ENCODE results near the gene CFAP58.
A peak's percentile ranks its signal among the peaks of the same experiment; 100 is the strongest.

CFAP58 gene

GRCh38 chr10:104321725-104322415 lies 31.8 kb upstream of the CFAP58 start:
- peak in 3 of 6 experiments; percentile 12 to 34 (median 18) for DNase-seq

- peak in 2 of 6 experiments; percentile 14 to 43 for DNase-seq
Observed at GRCh38 chr10:104322416-104322782, 31.2 kb upstream of the CFAP58 start.

GRCh38 chr10:104323085-104323484 lies 30.5 kb upstream of the CFAP58 start:
- no peak for DNase-seq

GRCh38 chr10:104323760-104324201 lies 29.9 kb upstream of the CFAP58 start:
- DNase-seq, result no peak

GRCh38 chr10:104324221-104324686 lies 29.4 kb upstream of the CFAP58 start:
- peak in 1 of 6 experiments; percentile 8 for DNase-seq

GRCh38 chr10:104324931-104325330 lies 28.7 kb upstream of the CFAP58 start:
- no peak for DNase-seq

GRCh38 chr10:104325436-104326435 lies 27.9 kb upstream of the CFAP58 start:
- no peak for DNase-seq

- no peak for DNase-seq
Observed at GRCh38 chr10:104326991-104327610, 26.5 kb upstream of the CFAP58 start.

- peak in 1 of 6 experiments; percentile 28 for DNase-seq
Observed at GRCh38 chr10:104327745-104328645, 25.6 kb upstream of the CFAP58 start.

GRCh38 chr10:104328646-104328895 lies 25.1 kb upstream of the CFAP58 start:
- DNase-seq, result no peak

- DNase-seq, result peak; percentile 59 to 84 (median 69)
Observed at GRCh38 chr10:104328896-104329710, 24.5 kb upstream of the CFAP58 start.

GRCh38 chr10:104329735-104330134 lies 23.9 kb upstream of the CFAP58 start:
- DNase-seq, result no peak

- DNase-seq, result no peak
Observed at GRCh38 chr10:104330168-104331110, 23.2 kb upstream of the CFAP58 start.

GRCh38 chr10:104331208-104331838 lies 22.3 kb upstream of the CFAP58 start:
- no peak for DNase-seq

GRCh38 chr10:104332243-104333031 lies 21.2 kb upstream of the CFAP58 start:
- no peak for DNase-seq

- peak; percentile 72 to 84 (median 78) for DNase-seq
Observed at GRCh38 chr10:104333032-104333727, 20.5 kb upstream of the CFAP58 start.

- no peak for DNase-seq
Observed at GRCh38 chr10:104333728-104334373, 19.8 kb upstream of the CFAP58 start.

GRCh38 chr10:104334561-104334960 lies 19.1 kb upstream of the CFAP58 start:
- peak in 1 of 6 experiments; percentile 34 for DNase-seq
